Activated naive CD4-positive, alpha-beta T cell treated with Interleukin-2 at 50 U/mL for 16 hours (primary cell): Measurements from ENCODE around the gene CATSPERB.
"Not testable (repeated sequence)": the region's sequence is repeated elsewhere in the genome, so short reads cannot be mapped to it uniquely, and the experiment has no call there.

Experiments
- DNase-seq: peaks from one replicate; pipeline ENCODE4 v3.0.0-alpha.2; 2020

CATSPERB gene

DNA sequence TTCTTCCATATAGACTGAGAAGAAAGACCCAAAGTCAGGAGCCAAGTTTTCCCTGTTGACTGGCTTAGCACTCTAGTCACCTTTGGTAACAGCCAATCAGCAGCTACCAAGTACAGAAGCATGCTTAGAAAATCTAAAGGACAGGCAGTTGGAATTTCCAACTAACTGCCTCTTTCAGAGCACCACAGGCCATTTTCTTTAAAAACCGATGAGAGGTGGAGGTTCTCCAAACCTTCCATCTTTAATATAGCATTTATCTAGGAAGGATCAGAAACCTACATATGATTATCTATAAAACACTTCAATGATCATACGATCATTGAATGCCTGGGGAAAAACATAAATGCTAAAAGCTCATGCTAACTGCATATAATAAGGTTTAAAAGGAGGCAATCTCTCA, at the start of gene CATSPERB:
Gene CATSPERB, minus strand, starts transcription at position 101 of the 400 bp plus-strand sequence. CDS start 2,607 bp downstream, outside the sequence.
- no peak for DNase-seq

- no peak for DNase-seq
Measured at GRCh38 chr14:91780452-91780851, 48.6 kb upstream of the CATSPERB start.

DNA sequence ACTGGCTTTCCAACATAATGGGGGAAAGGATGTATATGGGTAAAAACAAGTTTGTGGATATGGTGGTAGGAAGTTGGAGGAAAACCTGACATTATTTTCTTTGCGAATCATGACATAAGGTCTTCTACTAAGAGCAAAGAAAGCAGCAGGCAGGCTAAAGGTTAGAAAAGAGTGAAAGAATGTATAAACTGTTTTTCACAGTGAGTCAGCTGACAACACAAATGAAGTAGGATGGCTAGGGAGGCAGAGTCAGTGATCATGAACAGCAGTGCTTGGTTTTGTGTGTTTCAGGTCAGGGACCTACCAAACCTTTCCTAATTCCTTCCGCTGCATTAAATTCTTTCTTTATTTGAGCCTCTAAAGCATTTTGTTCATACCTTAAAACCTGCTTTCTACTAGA, 46.3 kb upstream of the CATSPERB start:
- DNase-seq, result no peak

- no peak for DNase-seq
Measured at GRCh38 chr14:91774140-91775096, 42.5 kb upstream of the CATSPERB start.

DNA sequence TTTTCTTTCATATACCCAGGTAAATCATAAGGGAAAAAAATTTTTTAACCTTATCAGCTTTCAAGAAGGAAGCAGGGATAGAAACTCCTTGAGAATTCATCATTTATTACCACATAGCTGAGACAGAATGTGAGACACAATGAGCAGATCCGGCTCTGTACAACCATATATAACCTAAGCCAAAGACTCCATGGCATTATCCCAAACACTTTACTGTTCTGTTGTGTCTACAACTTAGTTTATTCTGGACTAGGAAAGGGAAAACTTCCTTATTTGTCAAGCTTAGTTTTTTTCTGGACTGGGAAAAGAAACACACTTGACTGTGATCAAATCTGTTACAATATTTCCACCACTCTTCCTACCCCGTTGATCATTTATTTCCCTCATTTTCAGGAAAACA, 38.3 kb upstream of the CATSPERB start:
- no peak for DNase-seq

GRCh38 chr14:91755570-91756295, 23.8 kb upstream of the CATSPERB start:
- no peak for DNase-seq

GRCh38 chr14:91754819-91755218, 22.9 kb upstream of the CATSPERB start:
- no peak for DNase-seq

DNA sequence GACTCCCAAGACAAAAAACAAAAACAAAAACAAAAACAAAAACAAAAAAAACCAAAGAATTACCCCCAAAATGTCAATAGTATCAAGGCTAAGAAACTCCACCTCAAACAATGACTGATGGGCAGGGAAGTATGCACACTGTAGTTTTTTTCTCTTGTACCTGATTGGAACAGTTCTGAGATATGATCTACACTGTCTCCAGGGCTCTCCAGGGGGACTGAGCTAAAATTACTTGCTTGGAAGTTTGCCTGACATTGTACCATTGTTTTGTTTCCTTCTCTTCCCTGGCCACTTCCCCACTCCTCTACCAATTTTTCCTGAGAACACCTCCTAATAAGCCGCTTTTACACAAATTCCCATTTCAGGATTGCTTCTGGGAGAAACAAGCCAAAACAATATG, 22.3 kb upstream of the CATSPERB start:
- DNase-seq, result no peak

- no peak for DNase-seq
Measured at GRCh38 chr14:91753501-91754128, 21.7 kb upstream of the CATSPERB start.

DNA sequence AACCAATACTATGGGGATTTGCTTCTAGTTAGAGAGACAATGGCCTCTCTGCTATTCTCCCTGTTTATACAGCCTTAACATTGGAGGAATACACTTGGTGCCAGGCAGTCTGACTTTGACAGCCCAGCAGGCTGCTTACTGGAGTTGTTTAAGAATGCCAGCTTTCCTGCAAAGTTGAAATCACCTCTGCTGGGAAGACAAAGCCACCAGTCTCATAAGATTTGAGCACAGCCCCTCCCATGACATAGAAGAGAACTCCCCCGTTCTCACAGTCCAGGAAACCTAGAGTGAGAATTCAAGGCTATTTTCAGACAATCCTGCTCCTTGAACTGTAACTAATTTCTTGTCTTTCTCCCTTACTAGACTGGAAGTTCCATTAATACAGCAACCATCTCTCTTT, 21.1 kb upstream of the CATSPERB start:
- no peak for DNase-seq

DNA sequence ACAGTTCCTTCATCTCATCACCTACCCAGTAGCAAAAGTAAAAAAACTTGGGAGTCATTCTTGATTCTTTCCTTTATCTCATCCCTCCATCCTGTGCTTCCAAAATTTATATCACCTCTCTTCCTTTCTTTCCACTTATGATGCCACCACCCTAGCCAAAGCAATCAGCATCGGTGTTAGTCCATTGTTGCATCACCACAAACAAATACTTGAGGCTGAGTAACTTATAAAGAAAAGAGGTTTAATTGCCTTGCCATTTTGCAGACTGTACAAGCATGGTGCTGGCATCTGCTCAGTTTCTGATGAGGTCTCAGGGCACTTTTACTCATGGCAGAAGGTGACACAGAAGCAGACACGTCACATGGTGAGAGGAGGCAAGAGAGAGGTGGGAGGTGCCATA, 19.8 kb upstream of the CATSPERB start:
- no peak for DNase-seq

DNA sequence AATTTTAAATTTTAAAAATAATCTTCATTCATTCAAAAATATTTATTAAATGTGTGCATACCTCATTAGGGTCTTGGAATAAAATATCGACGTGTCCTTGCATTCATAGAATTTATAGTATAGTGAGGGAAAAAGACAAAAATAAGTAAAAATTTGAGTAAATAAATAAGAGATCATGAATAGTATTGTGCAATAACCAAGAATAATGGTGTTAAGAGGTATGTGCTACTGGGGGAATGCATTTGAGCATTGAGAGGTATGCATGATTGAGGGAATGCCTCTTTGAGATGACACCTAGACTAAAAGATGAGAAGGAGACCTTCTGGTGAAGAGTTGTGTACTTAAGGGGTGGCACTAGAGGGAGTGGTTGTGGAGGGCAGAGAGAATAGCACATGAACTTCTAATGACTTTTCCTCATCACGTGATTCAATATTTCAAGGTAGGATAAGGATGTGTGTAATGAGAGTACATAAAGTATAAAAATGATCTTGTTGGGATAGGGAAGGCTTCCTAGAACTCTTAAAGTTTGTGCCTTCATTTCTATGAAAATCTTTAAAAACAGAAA, 18.8 kb upstream of the CATSPERB start:
- no peak for DNase-seq

DNA sequence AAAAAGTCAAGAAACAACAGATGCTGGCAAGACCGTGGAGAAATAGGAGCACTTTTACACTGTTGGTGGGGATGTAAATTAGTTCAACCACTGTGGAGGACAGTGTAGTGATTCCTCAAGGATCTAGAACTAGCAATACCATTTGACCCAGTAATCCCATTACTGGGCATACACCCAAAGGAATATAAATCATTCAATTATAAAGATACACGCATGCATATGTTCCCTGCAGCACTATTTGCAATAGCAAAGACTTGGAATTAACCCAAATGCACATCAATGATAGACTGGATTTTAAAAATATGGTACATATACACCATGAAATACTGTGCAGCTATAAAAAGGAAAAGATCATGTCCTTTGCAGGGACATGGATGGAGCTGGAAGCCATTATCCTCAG, 18.0 kb upstream of the CATSPERB start:
- no peak for DNase-seq

GRCh38 chr14:91748049-91748448, 16.2 kb upstream of the CATSPERB start:
- no peak for DNase-seq

DNA sequence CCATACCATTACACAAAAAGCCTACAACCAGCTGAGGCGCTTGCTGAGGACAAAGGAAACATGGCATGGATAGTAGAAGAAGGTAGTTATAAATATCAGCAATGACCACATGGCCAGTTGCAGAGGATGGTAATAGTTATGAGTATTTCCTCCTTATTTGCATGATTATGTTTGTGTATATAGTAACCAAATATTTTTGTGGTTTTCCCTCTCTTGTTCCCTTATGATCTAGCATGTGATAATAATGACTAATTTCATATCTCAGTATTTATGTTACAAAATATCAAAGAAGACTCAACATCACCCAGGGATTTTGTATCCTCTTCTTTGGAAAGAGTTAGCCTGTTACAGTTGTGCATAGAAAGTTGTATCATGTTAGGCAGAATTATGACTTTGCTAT, 13.5 kb upstream of the CATSPERB start:
- no peak for DNase-seq

GRCh38 chr14:91744068-91744480, 12.2 kb upstream of the CATSPERB start:
- no peak for DNase-seq

- no peak for DNase-seq
Measured at GRCh38 chr14:91743305-91743653, 11.4 kb upstream of the CATSPERB start.

DNA sequence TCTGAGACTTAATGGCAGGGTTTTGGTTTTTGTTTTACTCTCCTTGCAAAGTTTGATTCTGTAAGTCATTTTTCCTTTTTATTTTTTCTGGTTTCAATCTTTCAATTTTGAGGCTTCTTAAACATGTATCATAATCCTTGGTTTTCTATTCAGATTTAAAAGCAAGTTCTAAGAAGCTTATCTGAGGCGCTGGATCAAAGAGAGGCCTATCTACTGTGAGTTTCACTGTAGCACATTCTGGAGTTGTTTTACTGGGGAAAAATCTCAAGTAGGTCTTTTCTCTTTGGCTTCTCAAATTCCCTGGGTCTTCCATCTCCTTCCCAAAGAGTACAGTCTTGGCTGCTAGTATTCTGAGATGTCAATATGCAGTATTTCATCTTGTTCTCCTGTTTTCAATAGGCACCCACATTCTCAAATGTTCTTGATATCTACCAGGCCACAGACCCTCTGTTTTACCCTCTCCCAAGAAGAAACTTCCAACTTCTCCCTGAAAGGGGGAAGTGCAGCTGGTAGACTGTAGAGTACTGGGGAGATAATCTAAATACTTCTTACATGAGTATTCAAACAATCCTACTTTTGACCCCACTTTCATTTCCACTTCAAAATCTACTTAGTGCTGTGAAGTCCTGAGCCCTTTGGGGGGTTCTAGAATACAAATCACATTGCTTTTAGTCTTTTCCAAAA, 10.9 kb upstream of the CATSPERB start:
- DNase-seq, result no peak

- DNase-seq, result not testable (repeated sequence)
Measured at GRCh38 chr14:91739867-91740266, 8.0 kb upstream of the CATSPERB start.

DNA sequence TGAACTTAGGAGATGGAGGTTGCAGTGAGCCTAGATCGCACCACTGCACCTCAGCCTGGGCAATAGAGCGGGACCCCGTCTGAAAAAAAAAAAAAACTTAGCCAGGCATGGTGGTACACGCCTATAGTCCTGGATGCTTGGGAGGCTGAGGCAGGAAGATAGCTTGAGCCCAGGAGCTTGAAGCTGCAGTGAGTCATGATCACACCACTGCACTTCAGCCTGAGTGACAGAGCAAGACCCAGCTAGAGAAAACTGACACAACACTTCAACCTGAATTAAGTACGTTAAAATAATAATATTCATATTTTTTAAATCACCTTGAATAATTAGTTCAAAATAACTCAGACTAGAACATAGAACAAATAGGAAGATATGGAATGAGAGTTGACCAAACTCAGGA, 5.7 kb upstream of the CATSPERB start:
- DNase-seq, result no peak

GRCh38 chr14:91732859-91733477, 1.1 kb upstream of the CATSPERB start:
- no peak for DNase-seq

DNA sequence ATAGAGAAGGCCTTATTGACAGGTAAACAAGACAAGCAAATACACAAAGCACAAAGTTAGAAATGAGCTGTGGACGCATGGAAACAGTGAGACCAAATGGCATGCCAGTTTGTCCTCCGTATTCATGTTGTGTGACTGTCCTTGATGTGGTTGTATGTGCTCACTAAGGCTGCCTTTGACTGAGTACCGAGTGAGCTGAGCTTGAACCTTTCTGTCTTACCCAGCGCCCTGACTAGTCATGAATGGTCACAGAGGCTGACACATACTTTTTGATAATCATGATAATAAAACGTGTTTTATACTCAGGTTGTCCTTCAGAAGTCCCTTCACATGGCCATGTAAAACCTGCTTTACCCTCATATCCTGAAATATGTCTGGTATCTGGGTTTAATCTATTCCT, 553 bp upstream of the CATSPERB start:
- no peak for DNase-seq
